Activated CD8-positive, alpha-beta T cell treated with anti-CD3 and anti-CD28 coated beads, Interleukin-2, amount 10 ng/mL, durations not matched to agents 7 days and 5 days (primary cell): ENCODE measurements around the gene DKC1. TPM values are rescaled to one million over a fixed set of nuclear protein-coding genes. Genes with fewer than 3 reads are reported as not detected.

Experiments used
- ATAC-seq: fragments of 150-1000 bp; cut with Tn5 transposase; one replicate; pipeline ENCODE4 v1.10.0; 2021; ENCODE audit warnings: moderate library complexity
- CTCF ChIA-PET: fragments of 350-600 bp; sonication (Branson Sonifier 250); formaldehyde crosslinking; loops from one replicate; lab custom pipeline; 2021; ENCODE audit warnings: antibody characterized with exemption; lab: Charles Lee
- POLR2A ChIA-PET: fragments of 350-600 bp; sonication (Branson Sonifier 250); formaldehyde crosslinking; loops from one replicate; lab custom pipeline; 2021; ENCODE audit warnings: antibody characterized with exemption; lab: Charles Lee
- DNase-seq: peaks from one replicate; pipeline ENCODE4 v3.0.0-alpha.2; 2020
- H3K27ac Mint-ChIP-seq: one replicate; pipeline ENCODE4 v1.8.0; 2021; ENCODE audit warnings: mild to moderate bottlenecking, mixed read lengths
- H3K27me3 Mint-ChIP-seq: one replicate; pipeline ENCODE4 v1.8.0; 2021; ENCODE audit warnings: low read depth, mixed read lengths
- H3K36me3 Mint-ChIP-seq: one replicate; pipeline ENCODE4 v1.8.0; 2021; ENCODE audit warnings: low read depth, mixed read lengths
- H3K4me1 Mint-ChIP-seq: one replicate; pipeline ENCODE4 v1.8.0; 2021; ENCODE audit warnings: low read depth, mixed read lengths
- H3K4me3 Mint-ChIP-seq: one replicate; pipeline ENCODE4 v1.8.0; 2021; ENCODE audit warnings: mild to moderate bottlenecking, mixed read lengths
- H3K9me3 Mint-ChIP-seq: one replicate; pipeline ENCODE4 v1.8.0; 2022; ENCODE audit warnings: mixed read lengths; ENCODE audit not compliant: insufficient read depth
- total RNA-seq, 2 experiments: library from RNA; stranded (reverse); gene quantifications; one replicate each; pipeline ENCODE4 v1.2.3, GENCODE V29; 2021

The DKC1 gene
- 10 to 100 TPM; 76.0 to 82.8 TPM for total RNA-seq

DNA sequence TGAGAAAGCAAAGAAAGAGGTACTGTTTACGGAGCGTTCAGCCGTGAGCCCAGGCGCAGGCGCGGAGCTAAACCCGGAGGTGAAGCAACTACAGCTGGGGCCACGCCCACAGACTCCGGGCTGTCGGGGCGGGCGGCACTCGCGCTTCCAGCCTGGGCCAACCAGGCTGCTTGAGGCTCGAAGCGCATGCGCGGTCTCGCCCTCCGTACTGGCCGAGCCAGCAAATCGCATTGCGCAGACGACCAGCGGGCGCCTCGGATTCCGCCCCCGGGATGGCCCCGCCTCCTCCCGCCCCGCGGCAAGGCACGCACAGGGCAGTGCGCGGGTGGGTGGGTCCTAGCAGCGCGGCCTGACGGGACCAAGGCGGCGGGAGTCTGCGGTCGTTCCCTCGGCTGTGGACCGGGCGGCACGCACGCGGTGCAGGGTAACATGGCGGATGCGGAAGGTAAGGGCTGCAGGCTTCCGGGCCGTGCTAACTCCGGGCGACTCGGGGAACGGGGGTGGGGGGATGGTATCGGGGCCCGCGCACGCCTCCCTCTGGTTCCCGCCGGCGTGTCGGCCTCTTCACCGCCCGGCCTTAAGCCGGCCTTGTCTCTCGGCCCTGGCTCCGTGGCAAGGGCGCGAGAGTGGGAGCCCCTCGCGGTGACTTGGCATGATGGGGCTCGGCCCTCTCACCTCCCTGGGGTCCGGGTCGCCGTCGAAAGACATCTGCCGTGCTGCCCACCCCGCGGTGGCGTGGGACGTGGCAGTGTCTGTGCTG lies at the start of gene DKC1:
DKC1 (plus strand) TSS at position 328 of the 760 bp plus-strand sequence; CDS start at position 430, 102 bp downstream.
- H3K36me3 Mint-ChIP-seq, result peaks cover 32% of the 10 kb centered on the region
- DNase-seq, result peak; percentile 96
- ChIA-PET CTCF (interaction anchor here (0.7 to 4.3 kb wide), 6 partner anchors 12 to 50 kb away, joined by 3 to 28 read pairs (median 4); partner anchors contain the start of gene GAB3), POLR2A (interaction anchor here (1.0 to 4.1 kb wide), 6 partner anchors 13 to 71 kb away, joined by 3 to 29 read pairs (median 5); partner anchors contain the start of gene GAB3)
- H3K4me3 Mint-ChIP-seq, result peak within 1 kb of the TSS; percentile 88
- H3K27ac Mint-ChIP-seq, result peak within 1 kb of the TSS; percentile 94
- H3K27me3 Mint-ChIP-seq, result no peaks in the 10 kb centered on the region
- no peaks in the 10 kb centered on the region for H3K9me3 Mint-ChIP-seq
- peaks cover 29% of the 10 kb centered on the region for H3K4me1 Mint-ChIP-seq
- ATAC-seq, result peak; percentile 94

DNA sequence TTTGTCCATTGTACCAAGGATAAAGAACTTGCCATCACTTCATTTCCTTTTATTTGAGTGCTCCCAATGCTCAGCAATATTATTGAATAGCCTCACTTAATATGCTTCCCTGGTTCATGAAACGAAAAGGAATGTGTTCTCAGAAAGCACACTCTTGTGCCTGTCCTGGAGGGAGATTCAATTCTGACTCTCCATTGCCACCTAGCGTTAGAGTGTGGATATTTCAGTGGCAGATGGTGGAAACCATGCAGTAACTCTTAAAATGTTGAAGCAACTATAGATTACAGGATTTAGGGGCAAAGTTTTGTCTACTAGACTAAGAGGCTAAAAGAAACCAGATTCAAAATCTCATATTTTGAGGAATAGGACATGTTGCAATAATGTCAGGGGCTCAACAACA lies 47.7 kb upstream of the DKC1 start:
- Mint-ChIP-seq H3K4me1 (peaks cover 80% of the 10 kb centered on the region), H3K9me3 (no peaks in the 10 kb centered on the region), H3K4me3 (no peak overlapping the region), H3K27ac (no peak overlapping the region), H3K36me3 (peaks cover 29% of the 10 kb centered on the region), H3K27me3 (no peaks in the 10 kb centered on the region)
- CTCF ChIA-PET, result no interaction called here
- ATAC-seq (no peak), DNase-seq (peak; percentile 67)
- POLR2A ChIA-PET, result no interaction called here

- Mint-ChIP-seq H3K27ac (no peak overlapping the region), H3K27me3 (no peaks in the 10 kb centered on the region), H3K9me3 (no peaks in the 10 kb centered on the region), H3K36me3 (peaks cover 28% of the 10 kb centered on the region), H3K4me3 (no peak overlapping the region), H3K4me1 (peaks cover 84% of the 10 kb centered on the region)
- ATAC-seq (no peak), DNase-seq (no peak)
- POLR2A ChIA-PET, result no interaction called here
- CTCF ChIA-PET, result interaction anchor here (1.5 to 6.3 kb wide), 3 partner anchors 10 to 33 kb away, joined by 4 to 104 read pairs (median 35); partner anchors contain the start of gene GAB3
Observed at GRCh38 chrX:154715825-154716224, 46.8 kb upstream of the DKC1 start.

DNA sequence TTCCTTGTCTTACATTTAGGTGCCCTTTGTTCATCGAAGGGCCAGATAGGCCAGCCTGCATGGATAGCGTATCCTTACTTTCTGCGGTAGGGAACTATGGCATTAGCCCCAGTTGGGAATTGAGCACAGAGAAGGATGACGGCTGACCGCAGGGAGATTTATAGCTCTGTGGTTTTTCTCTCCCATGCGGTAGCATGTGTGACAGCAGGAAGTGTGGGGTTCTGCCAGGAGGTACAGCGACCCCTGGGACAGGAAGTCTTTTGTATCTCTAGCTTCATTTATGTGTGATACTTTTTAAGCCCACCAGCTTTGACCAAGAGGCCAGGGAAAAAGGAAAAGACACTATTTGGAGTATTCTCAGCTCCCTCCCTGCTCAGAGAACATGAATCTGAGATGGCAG lies 44.8 kb upstream of the DKC1 start:
- H3K4me1 Mint-ChIP-seq, result peaks cover 75% of the 10 kb centered on the region
- ATAC-seq, result no peak

GRCh38 chrX:154718616-154719015 lies 44.0 kb upstream of the DKC1 start:
- DNase-seq, result no peak
- peak; percentile 20 for ATAC-seq
- peak overlapping the region; percentile 93 for H3K27ac Mint-ChIP-seq
- no peaks in the 10 kb centered on the region for H3K27me3 Mint-ChIP-seq
- H3K4me3 Mint-ChIP-seq, result peak overlapping the region; percentile 49
- H3K36me3 Mint-ChIP-seq, result peaks cover 22% of the 10 kb centered on the region
- H3K9me3 Mint-ChIP-seq, result no peaks in the 10 kb centered on the region
- POLR2A ChIA-PET, result interaction anchor here (0.6 to 2.7 kb wide), 5 partner anchors 13 to 33 kb away, joined by 3 to 12 read pairs (median 4); partner anchors contain the start of gene GAB3
- CTCF ChIA-PET, result interaction anchor here (1.0 to 6.3 kb wide), 10 partner anchors 9 to 122 kb away, joined by 3 to 104 read pairs (median 5); partner anchors contain the start of genes DKC1, GAB3 and MPP1
- peaks cover 76% of the 10 kb centered on the region for H3K4me1 Mint-ChIP-seq

More for the DNA sequence above, 44.8 kb upstream of the DKC1 start:
- Mint-ChIP-seq H3K27me3 (no peaks in the 10 kb centered on the region), H3K9me3 (no peaks in the 10 kb centered on the region), H3K27ac (peak overlapping the region; percentile 77), H3K36me3 (peaks cover 22% of the 10 kb centered on the region), H3K4me3 (peak overlapping the region; percentile 49)
- POLR2A ChIA-PET, result interaction anchor here (1.0 to 2.7 kb wide), 4 partner anchors 14 to 33 kb away, joined by 3 to 12 read pairs (median 4); partner anchors contain the start of gene GAB3
- CTCF ChIA-PET, result interaction anchor here (0.6 to 6.3 kb wide), 11 partner anchors 10 to 200 kb away, joined by 3 to 104 read pairs (median 4); partner anchors contain the start of genes DKC1 and GAB3
- peak; percentile 43 for DNase-seq

DNA sequence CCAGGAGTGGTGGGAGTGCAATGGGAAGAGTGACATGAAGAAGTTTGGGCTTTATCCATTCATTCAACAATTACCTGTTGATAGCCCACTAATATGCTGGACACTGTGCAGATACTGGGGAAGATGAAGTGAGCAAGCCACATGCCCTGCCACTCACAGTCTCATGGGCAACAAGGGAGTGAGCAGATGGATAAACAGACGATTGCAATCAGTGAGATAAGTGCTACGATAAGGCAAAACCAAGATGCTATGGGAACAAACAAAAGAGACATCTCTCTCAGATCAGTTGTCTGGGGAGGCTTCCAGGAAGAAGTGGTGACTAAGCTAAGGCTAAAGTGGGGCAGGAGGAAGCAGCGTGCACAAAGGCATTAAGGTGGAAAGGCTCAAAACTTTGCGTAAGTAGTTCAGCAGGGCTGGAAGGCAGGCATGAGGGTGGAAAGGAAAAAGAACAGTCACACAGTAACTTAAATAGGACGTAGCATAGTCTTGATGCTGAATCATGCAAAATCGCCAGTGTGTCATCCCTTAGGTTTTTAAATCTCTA lies 43.5 kb upstream of the DKC1 start:
- ATAC-seq (peak; percentile 85), DNase-seq (peak; percentile 42)
- CTCF ChIA-PET, result interaction anchor here (0.6 to 6.3 kb wide), 8 partner anchors 10 to 199 kb away, joined by 3 to 104 read pairs (median 6); partner anchors contain the start of genes DKC1, GAB3 and MPP1
- Mint-ChIP-seq H3K4me3 (peak overlapping the region; percentile 47), H3K27me3 (no peaks in the 10 kb centered on the region), H3K36me3 (peaks cover 22% of the 10 kb centered on the region), H3K9me3 (no peaks in the 10 kb centered on the region), H3K27ac (peak overlapping the region; percentile 93), H3K4me1 (peaks cover 77% of the 10 kb centered on the region)
- POLR2A ChIA-PET, result interaction anchor here (0.6 to 2.7 kb wide), 5 partner anchors 13 to 32 kb away, joined by 3 to 12 read pairs (median 4); partner anchors contain the start of gene GAB3

- Mint-ChIP-seq H3K27me3 (no peaks in the 10 kb centered on the region), H3K4me1 (peaks cover 77% of the 10 kb centered on the region), H3K27ac (no peak overlapping the region), H3K36me3 (peaks cover 19% of the 10 kb centered on the region), H3K4me3 (no peak overlapping the region), H3K9me3 (no peaks in the 10 kb centered on the region)
- DNase-seq (no peak), ATAC-seq (no peak)
- CTCF ChIA-PET, result interaction anchor here (0.9 to 6.3 kb wide), 4 partner anchors 9 to 43 kb away, joined by 5 to 104 read pairs (median 22); partner anchors contain the start of genes DKC1 and GAB3
- POLR2A ChIA-PET, result interaction anchor here (1.0 to 2.7 kb wide), 3 partner anchors 12 to 29 kb away, joined by 4 to 12 read pairs (median 9); no protein-coding TSS in a partner anchor
Observed at GRCh38 chrX:154720067-154720466, 42.6 kb upstream of the DKC1 start.

- no peaks in the 10 kb centered on the region for H3K27me3 Mint-ChIP-seq
- ATAC-seq, result no peak
- peaks cover 24% of the 10 kb centered on the region for H3K36me3 Mint-ChIP-seq
- H3K9me3 Mint-ChIP-seq, result no peaks in the 10 kb centered on the region
- CTCF ChIA-PET, result interaction anchor here (6.3 kb wide), 1 partner anchor 28 kb away, joined by 104 read pairs; the partner anchor contains the start of gene GAB3
- H3K4me1 Mint-ChIP-seq, result peaks cover 83% of the 10 kb centered on the region
- H3K4me3 Mint-ChIP-seq, result no peak overlapping the region
- DNase-seq, result no peak
- H3K27ac Mint-ChIP-seq, result no peak overlapping the region
- POLR2A ChIA-PET, result interaction anchor here (2.6 kb wide), 1 partner anchor 27 kb away, joined by 9 read pairs; no protein-coding TSS in a partner anchor
Observed at GRCh38 chrX:154721155-154721554, 41.5 kb upstream of the DKC1 start.

GRCh38 chrX:154724993-154725756 lies 37.5 kb upstream of the DKC1 start:
- DNase-seq, result no peak
- POLR2A ChIA-PET, result interaction anchor here (0.7 to 1.3 kb wide), 3 partner anchors 10 to 37 kb away, joined by 3 to 5 read pairs (median 4); partner anchors contain the start of gene DKC1
- H3K4me1 Mint-ChIP-seq, result peaks cover 85% of the 10 kb centered on the region
- H3K27ac Mint-ChIP-seq, result peak overlapping the region; percentile 87
- H3K4me3 Mint-ChIP-seq, result peak overlapping the region; percentile 24
- CTCF ChIA-PET, result interaction anchor here (0.8 to 10.7 kb wide), 9 partner anchors 8 to 115 kb away, joined by 3 to 163 read pairs (median 5); partner anchors contain the start of genes DKC1 and GAB3
- no peaks in the 10 kb centered on the region for H3K9me3 Mint-ChIP-seq
- H3K27me3 Mint-ChIP-seq, result no peaks in the 10 kb centered on the region
- peak; percentile 71 for ATAC-seq
- H3K36me3 Mint-ChIP-seq, result peaks cover 51% of the 10 kb centered on the region

GRCh38 chrX:154727418-154727817 lies 35.2 kb upstream of the DKC1 start:
- POLR2A ChIA-PET, result no interaction called here

More at GRCh38 chrX:154727418-154727817, 35.2 kb upstream of the DKC1 start:
- no peak for DNase-seq
- peaks cover 93% of the 10 kb centered on the region for H3K4me1 Mint-ChIP-seq
- CTCF ChIA-PET, result interaction anchor here (1.1 to 10.7 kb wide), 2 partner anchors 9 to 22 kb away, joined by 3 to 163 read pairs; partner anchors contain the start of gene GAB3
- H3K36me3 Mint-ChIP-seq, result peaks cover 53% of the 10 kb centered on the region
- no peaks in the 10 kb centered on the region for H3K9me3 Mint-ChIP-seq
- no peak for ATAC-seq
- H3K27me3 Mint-ChIP-seq, result no peaks in the 10 kb centered on the region
- H3K4me3 Mint-ChIP-seq, result no peak overlapping the region
- H3K27ac Mint-ChIP-seq, result no peak overlapping the region
